ENCODE measurements around the gene ETV3.
A peak's percentile ranks its signal among the peaks of the same experiment; 100 is the strongest.
"Not testable (repeated sequence)": the region's sequence is repeated elsewhere in the genome, so short reads cannot be mapped to it uniquely, and the experiment has no call there.

The ETV3 gene

GRCh38 chr1:157110003-157110402 is 28.2 kb downstream of the ETV3 start:
- no peak for DNase-seq

- no peak for DNase-seq
These were observed 29.7 kb downstream of the ETV3 start for GRCh38 chr1:157108448-157108847.

GRCh38 chr1:157107702-157108101 is 30.5 kb downstream of the ETV3 start:
- DNase-seq: no peak

- no peak for DNase-seq
These were observed 31.4 kb downstream of the ETV3 start for GRCh38 chr1:157106813-157107189.

- DNase-seq: no peak
These were observed 32.0 kb downstream of the ETV3 start for GRCh38 chr1:157105988-157106812.

GRCh38 chr1:157105298-157105987 is 32.8 kb downstream of the ETV3 start:
- DNase-seq: no peak

- no peak for DNase-seq
These were observed 33.4 kb downstream of the ETV3 start for GRCh38 chr1:157104598-157105293.

- DNase-seq: no peak
These were observed 34.9 kb downstream of the ETV3 start for GRCh38 chr1:157103268-157103667.

- no peak for DNase-seq
These were observed 37.0 kb downstream of the ETV3 start for GRCh38 chr1:157101149-157101548.

- no peak for DNase-seq
These were observed 38.6 kb downstream of the ETV3 start, which contains the start of gene ETV3L for GRCh38 chr1:157099633-157100009. ETV3L (minus strand) TSS chr1:157099808; CDS start chr1:157099523, 285 bp downstream.

- DNase-seq: not testable (repeated sequence)
These were observed 39.1 kb downstream of the ETV3 start for GRCh38 chr1:157098987-157099632.

- DNase-seq: no peak
These were observed 39.7 kb downstream of the ETV3 start for GRCh38 chr1:157098519-157098918.

- DNase-seq: no peak
These were observed 40.5 kb downstream of the ETV3 start for GRCh38 chr1:157097692-157098091.

GRCh38 chr1:157096881-157097280 is 41.3 kb downstream of the ETV3 start:
- DNase-seq: no peak

- no peak for DNase-seq
These were observed 42.6 kb downstream of the ETV3 start for GRCh38 chr1:157095551-157095950.

- no peak for DNase-seq
These were observed 43.1 kb downstream of the ETV3 start for GRCh38 chr1:157095091-157095490.

GRCh38 chr1:157092831-157093230 is 45.4 kb downstream of the ETV3 start:
- DNase-seq: no peak

- DNase-seq: no peak
These were observed 46.4 kb downstream of the ETV3 start for GRCh38 chr1:157091668-157092273.

- DNase-seq: no peak
These were observed 47.0 kb downstream of the ETV3 start for GRCh38 chr1:157091186-157091585.

GRCh38 chr1:157090771-157091170 is 47.4 kb downstream of the ETV3 start:
- DNase-seq: no peak

GRCh38 chr1:157090196-157090647 is 48.0 kb downstream of the ETV3 start:
- peak; percentile 51 for DNase-seq

GRCh38 chr1:157089789-157090188 is 48.4 kb downstream of the ETV3 start:
- no peak for DNase-seq

- no peak for DNase-seq
These were observed 49.6 kb downstream of the ETV3 start for GRCh38 chr1:157088607-157089006.
